SJSA1 (cell line): ENCODE data around the gene HNF1B. TPM values are rescaled to one million over a fixed set of nuclear protein-coding genes. Genes with fewer than 3 reads are reported as not detected.

ENCODE experiments used
- DNase-seq, 2 experiments: peaks; one replicate each; pipeline ENCODE4 v3.0.0-alpha.2; 2015 to 2020; ENCODE audit warnings: low spot score in 2 of 2, low read depth in 1 of 2
- H3K27ac ChIP-seq: fragments of 250-450 bp; sonication (Bioruptor Pico); 2 replicates; pipeline ENCODE4 v1.5.1; 2020; ENCODE audit warnings: mild to moderate bottlenecking, moderate library complexity
- H3K27me3 ChIP-seq: fragments of 250-450 bp; sonication (Bioruptor Pico); replicated peaks from 2 replicates; pipeline ENCODE4 v1.5.1; 2020; ENCODE audit warnings: mild to moderate bottlenecking, moderate library complexity
- H3K36me3 ChIP-seq: fragments of 250-450 bp; sonication (Bioruptor Pico); 2 replicates; pipeline ENCODE4 v1.5.1; 2020; ENCODE audit warnings: mild to moderate bottlenecking
- H3K4me1 ChIP-seq: fragments of 250-450 bp; sonication (Bioruptor Pico); replicated peaks from 2 replicates; pipeline ENCODE4 v1.6.1; 2021; ENCODE audit warnings: mild to moderate bottlenecking
- H3K4me3 ChIP-seq: fragments of 250-450 bp; sonication (Bioruptor Pico); 2 replicates; pipeline ENCODE4 v1.5.1; 2020; ENCODE audit warnings: mild to moderate bottlenecking
- H3K9me3 ChIP-seq: fragments of 250-450 bp; sonication (Bioruptor Pico); replicated peaks from 2 replicates; pipeline ENCODE4 v1.5.1; 2020; ENCODE audit warnings: mild to moderate bottlenecking
- total RNA-seq: library from RNA; depleted of rRNA; stranded (reverse); fragments of >200 nt; shearing (Covaris generic); gene quantifications from 2 replicates; pipeline ENCODE4 v1.2.3, GENCODE V29; 2014

HNF1B gene
- total RNA-seq, 1 experiment from 2014 or later, result not detected

DNA sequence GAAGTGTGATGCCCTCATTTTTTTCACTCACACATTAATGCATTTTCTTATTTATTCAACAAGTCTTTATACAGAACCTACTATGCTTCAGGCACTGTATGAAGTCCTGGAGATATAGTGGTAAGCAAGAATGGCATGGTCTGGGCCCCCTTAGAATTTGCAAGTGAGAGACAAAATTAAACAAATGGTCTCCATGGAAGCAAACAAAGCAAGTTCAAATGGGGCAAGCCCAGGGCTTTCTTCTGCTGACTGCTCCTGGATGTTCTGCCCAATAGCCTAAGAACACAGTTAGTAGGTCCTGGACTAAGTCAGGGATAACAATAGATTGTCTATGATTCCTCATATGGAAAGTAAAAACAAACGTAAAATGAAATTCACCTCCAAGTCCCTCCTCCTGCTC lies 70.3 kb downstream of the HNF1B start:
- DNase-seq, result no peak
- no peaks in the 10 kb centered on the region for H3K36me3 ChIP-seq
- H3K4me1 ChIP-seq, result peaks cover 72% of the 10 kb centered on the region
- H3K4me3 ChIP-seq, result no peak overlapping the region
- no peak overlapping the region; the same call in 1 of the 2 replicates for H3K27ac ChIP-seq
- no peaks in the 10 kb centered on the region for H3K9me3 ChIP-seq
- no peaks in the 10 kb centered on the region for H3K27me3 ChIP-seq

DNA sequence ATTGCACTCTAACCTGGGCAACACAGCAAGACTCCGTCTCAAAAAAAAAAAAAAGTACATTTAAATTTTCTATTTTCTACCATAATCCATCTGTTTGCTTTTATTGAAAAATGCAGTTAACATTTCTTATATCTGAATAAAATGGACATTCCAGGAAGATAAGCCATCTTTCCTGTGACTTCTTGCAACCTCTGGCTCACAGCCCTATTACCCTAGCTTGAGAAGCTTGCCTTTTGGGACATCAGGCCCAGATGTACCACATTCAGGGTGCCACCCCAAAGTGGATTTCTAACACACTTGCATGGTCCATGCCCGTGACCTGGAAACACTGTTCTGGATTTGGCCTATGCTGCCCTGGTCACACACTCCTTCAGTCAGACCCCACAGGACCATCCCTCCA lies 71.5 kb downstream of the HNF1B start:
- no peak overlapping the region for H3K4me3 ChIP-seq
- DNase-seq, result no peak
- H3K27me3 ChIP-seq, result no peaks in the 10 kb centered on the region
- H3K36me3 ChIP-seq, result no peaks in the 10 kb centered on the region
- no peak overlapping the region for H3K27ac ChIP-seq
- peaks cover 72% of the 10 kb centered on the region for H3K4me1 ChIP-seq
- H3K9me3 ChIP-seq, result no peaks in the 10 kb centered on the region

DNA sequence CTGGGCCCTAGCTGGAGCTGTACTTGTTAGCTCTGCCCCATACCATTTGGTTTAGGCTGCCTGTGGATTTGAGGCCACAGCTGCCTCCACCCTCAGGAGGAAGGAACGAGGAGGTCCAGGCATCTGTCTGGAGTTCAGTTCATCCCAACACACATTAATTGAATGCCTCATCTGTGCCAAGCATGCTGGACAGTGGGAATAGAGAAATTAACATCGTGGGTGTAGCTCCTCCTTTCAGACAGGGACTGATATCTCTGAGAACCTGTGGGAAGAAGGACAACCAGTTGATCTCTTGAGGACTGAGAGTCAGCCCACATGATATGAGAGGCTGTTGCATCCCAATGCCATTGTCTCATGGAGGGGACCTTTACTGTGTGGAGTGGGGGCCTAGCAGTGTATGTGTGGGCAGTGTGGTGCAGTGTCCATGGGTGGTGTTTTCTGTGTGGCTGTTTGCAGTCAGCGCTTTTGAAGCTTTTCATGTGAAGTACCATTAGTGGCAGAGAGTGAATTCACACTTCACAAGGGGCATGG lies 72.2 kb downstream of the HNF1B start:
- Histone ChIP-seq H3K9me3 (no peaks in the 10 kb centered on the region), H3K27ac (peak overlapping the region; percentile 79), H3K27me3 (no peaks in the 10 kb centered on the region), H3K4me1 (peaks cover 65% of the 10 kb centered on the region), H3K4me3 (no peak overlapping the region), H3K36me3 (no peaks in the 10 kb centered on the region)
- DNase-seq, result no peak

DNA sequence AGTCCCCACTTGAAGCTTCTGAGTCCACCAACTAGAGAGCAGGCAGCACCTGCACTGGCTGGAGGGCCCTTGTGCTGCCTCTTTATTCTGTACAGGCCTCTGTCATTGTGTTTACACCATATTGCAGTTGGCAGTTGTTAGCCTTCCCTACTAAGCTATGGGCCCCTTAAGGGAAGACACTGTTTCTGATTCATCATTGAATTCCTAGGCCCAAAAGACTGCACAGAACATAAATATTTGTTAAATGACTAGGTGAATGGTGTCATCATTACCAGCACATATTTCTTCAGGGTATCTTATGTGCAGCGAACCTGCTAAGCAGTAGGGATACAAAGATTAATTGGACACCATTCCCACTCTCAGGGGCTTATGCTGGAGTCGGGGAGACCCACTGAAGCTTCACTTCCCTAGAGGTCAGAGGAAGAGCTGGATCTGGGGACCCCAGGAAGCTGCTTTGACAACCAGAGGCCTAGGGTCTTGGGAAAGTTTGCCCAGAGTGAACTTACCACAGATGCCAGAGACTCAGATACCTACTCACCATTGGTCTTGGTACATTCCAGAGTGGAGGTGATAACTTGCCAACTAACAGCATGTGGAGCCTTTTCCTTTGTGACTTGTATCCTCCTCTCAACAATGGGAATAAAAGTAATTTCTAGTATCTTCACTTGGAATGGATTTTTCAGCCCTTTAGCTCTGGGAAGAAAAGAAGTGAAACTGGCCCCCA lies 72.9 kb downstream of the HNF1B start:
- peak; percentile 53 to 82 for DNase-seq

DNA sequence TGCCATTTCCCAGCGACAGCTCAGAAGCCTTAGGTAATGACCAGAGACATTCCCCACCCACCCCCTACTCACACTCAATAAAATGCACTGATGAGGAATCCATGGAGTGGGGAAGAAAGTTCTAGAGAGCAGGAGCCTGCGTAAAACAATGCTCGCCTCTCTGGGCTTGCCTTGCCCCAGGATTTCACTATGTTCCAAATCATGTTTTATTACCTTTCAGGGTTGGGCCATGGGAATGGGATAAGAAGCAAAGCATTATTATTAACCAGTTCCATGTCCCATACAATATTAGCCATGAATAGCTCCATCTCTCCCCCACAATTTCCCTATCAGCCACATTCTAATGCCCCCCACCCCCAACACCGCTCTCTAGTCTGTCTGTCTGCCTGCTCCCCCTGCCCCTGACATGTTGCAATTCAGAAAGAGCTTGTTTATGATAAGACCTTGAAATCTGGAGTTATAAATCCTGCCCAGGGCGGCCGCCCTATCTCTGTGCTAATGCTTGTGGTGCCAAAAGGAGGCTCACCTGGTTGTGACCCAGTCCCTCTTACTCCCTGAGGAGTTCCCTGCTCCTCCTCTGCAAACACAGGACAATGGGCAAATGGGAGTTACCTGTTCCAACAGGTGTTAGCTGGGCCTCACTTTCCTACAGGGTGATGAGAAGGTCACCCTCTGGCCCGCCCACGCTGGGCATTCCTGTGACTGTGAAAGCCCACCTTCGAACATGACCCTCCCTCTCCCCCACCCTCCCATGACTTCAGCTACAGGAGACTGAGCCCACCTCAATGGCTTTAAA lies 73.6 kb downstream of the HNF1B start:
- no peak overlapping the region for H3K4me3 ChIP-seq
- H3K27me3 ChIP-seq, result no peaks in the 10 kb centered on the region

More for the DNA sequence above, 72.9 kb downstream of the HNF1B start:
- Histone ChIP-seq H3K4me1 (peaks cover 59% of the 10 kb centered on the region), H3K9me3 (no peaks in the 10 kb centered on the region), H3K36me3 (no peaks in the 10 kb centered on the region), H3K4me3 (no peak overlapping the region), H3K27ac (peak overlapping the region; percentile 79), H3K27me3 (no peaks in the 10 kb centered on the region)

DNA sequence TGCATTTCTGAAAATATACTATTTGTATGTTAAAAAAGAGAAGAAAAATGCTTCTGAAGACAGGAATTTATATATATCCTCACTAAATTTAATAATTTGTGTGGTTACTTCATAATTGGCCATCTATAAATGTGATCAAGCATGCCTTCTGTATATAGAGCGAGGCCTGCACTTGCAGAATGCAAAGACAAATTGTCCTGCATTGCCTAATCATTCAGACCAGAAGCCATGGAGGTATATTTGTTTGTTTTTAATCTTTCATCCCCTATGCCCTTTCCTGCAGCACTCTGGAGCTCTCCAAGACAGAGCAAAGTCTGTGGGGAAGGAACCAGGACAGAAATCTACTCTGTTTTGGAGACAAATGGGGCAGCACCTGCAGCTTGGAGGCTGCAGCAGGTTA lies 77.8 kb downstream of the HNF1B start:
- no peaks in the 10 kb centered on the region for H3K36me3 ChIP-seq
- H3K4me1 ChIP-seq, result peaks cover 13% of the 10 kb centered on the region
- H3K4me3 ChIP-seq, result no peak overlapping the region
- no peaks in the 10 kb centered on the region for H3K9me3 ChIP-seq
- H3K27me3 ChIP-seq, result no peaks in the 10 kb centered on the region
- no peak overlapping the region for H3K27ac ChIP-seq
- no peak for DNase-seq

More for the DNA sequence above, 73.6 kb downstream of the HNF1B start:
- Histone ChIP-seq H3K4me1 (peaks cover 51% of the 10 kb centered on the region), H3K9me3 (no peaks in the 10 kb centered on the region), H3K36me3 (no peaks in the 10 kb centered on the region), H3K27ac (peak overlapping the region; percentile 79)
- no peak for DNase-seq

DNA sequence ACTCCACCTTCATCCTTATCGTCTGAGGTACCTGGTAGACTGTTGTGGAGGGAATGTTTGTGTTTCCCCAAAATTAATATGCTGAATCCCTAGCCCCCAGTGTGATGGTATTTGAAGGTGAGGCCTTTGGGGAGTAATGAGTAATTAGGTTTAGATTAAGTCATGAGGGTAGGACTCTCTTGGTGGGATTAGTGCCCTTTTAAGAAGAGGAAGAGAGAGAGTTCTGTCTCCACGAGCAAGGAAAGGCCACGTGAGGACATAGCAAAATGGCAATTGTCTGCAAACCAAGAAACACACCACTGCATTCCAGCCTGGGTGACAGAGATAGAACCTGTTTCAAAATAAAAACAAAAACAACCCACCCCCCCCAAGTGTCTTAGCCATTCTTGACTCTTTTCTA lies 80.6 kb downstream of the HNF1B start:
- H3K36me3 ChIP-seq, result no peaks in the 10 kb centered on the region
- H3K4me1 ChIP-seq, result no peaks in the 10 kb centered on the region

DNA sequence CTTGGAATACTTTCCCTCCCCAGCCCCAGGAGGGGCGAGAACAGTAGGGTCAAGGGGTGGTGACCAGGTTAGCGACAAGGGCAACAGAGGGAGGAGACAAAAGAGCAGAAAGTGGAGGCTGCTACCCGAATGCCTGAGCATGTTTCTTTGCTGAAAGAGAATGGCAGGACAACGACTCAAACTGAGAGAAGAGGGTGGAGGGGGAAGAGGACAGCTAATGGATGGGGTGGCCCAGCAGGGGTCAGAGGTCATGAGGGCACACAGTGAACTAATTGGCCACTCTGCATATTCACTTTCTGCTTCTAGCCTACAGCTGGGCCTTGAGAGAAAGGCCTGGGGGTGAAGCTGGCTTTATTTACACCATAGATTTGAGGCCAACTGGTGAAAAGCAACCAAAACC lies 82.5 kb downstream of the HNF1B start:
- no peaks in the 10 kb centered on the region for H3K36me3 ChIP-seq
- H3K27ac ChIP-seq, result no peak overlapping the region
- H3K4me3 ChIP-seq, result no peak overlapping the region
- DNase-seq, result no peak
- H3K9me3 ChIP-seq, result no peaks in the 10 kb centered on the region
- no peaks in the 10 kb centered on the region for H3K27me3 ChIP-seq
- H3K4me1 ChIP-seq, result no peaks in the 10 kb centered on the region

More for the DNA sequence above, 80.6 kb downstream of the HNF1B start:
- DNase-seq, result no peak
- H3K27ac ChIP-seq, result no peak overlapping the region
- H3K4me3 ChIP-seq, result no peak overlapping the region
- H3K9me3 ChIP-seq, result no peaks in the 10 kb centered on the region
- no peaks in the 10 kb centered on the region for H3K27me3 ChIP-seq

DNA sequence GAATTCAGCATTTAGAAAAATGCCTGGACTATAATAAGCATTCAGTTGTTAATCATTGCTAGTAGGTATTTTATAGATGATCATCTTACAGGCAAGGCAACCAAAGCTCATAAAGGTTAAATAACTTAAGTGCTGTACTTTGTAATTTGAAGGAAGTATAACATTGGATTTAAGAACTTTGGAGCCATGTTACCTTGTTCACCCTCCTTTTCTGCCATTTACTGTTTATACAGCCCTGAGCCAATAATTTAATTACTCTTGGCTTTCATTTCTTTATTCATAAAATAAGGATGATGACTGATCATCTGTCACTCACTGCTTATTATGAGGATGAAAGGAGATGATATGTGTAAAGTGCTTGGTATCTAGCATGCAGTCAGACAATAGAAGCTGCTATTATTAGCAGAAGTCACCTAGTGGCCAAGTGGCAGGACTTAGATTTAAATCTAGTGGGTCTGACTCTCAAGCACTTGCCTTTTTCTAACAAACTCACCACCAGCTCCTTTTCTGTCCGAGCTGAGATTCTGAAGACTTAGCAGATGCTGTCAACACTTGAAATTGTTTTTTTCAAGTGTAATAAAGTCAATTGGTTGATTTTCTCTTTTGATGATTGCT lies 83.4 kb downstream of the HNF1B start:
- no peaks in the 10 kb centered on the region for H3K9me3 ChIP-seq

DNA sequence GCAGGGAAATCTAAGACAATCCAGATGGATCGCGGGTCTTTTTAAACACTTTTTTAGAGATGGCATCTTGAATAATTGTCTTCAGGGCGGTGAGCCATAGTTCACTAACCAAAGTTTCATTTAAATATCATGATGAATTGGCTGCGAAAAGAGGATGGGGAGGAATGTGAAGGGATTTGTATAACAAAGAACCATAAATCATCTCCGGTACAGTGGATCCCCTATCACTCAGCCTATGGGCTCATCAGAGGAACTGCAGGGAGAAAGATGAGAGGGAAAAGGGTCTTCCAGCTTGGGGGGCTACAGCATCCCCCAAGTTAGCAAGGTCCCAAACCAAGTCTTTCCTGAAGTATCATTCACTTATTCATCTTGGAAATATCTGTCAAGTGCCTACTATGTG lies 84.9 kb downstream of the HNF1B start:
- DNase-seq, result no peak
- Histone ChIP-seq H3K9me3 (no peaks in the 10 kb centered on the region), H3K27ac (no peak overlapping the region), H3K4me1 (no peaks in the 10 kb centered on the region), H3K4me3 (no peak overlapping the region), H3K27me3 (no peaks in the 10 kb centered on the region), H3K36me3 (no peaks in the 10 kb centered on the region)

More for the DNA sequence above, 83.4 kb downstream of the HNF1B start:
- no peak overlapping the region for H3K27ac ChIP-seq
- no peaks in the 10 kb centered on the region for H3K4me1 ChIP-seq
- H3K4me3 ChIP-seq, result no peak overlapping the region
- no peak for DNase-seq
- H3K27me3 ChIP-seq, result no peaks in the 10 kb centered on the region
- H3K36me3 ChIP-seq, result no peaks in the 10 kb centered on the region

DNA sequence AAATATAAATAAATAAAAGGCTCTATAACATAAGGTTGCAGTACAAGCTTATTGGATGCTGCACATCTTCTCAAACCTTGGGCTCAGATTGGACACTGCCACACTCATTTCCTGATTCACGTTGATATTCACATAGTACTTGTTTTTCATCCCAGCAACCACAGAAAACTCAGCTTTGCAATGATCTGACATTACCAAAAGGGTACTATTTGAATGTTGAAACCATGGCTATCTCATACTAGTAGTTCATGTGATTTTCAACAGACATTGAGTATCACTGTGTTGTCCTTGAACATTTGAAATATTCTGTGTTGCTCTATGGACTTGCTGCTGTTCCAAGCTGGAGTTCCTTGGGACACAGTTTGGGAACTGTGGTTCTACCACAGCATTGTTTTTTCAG lies 87.7 kb downstream of the HNF1B start:
- Histone ChIP-seq H3K27ac (no peak overlapping the region), H3K9me3 (no peaks in the 10 kb centered on the region), H3K27me3 (no peaks in the 10 kb centered on the region), H3K4me1 (no peaks in the 10 kb centered on the region), H3K4me3 (no peak overlapping the region), H3K36me3 (no peaks in the 10 kb centered on the region)
- no peak for DNase-seq

DNA sequence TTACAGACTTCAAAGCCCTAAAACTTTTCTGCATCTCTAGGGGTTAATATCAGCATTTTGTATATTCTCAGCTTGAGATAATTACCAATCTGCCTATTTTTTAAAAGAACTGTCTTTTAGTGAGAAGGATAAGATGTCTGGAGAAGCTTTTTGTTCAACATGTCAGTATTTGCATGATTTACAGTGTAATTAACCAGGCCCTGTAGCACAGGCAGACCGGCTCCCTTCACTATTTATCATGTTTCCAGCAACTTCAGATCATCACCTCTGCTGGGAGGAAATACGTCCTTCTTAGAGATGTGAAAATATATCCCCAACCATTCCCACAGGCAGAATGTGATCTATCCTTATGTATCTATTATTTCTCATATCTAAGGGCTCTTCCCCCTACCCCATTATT lies 93.0 kb downstream of the HNF1B start:
- Histone ChIP-seq H3K36me3 (no peaks in the 10 kb centered on the region), H3K27me3 (no peaks in the 10 kb centered on the region), H3K9me3 (no peaks in the 10 kb centered on the region), H3K4me3 (no peak overlapping the region), H3K27ac (no peak overlapping the region), H3K4me1 (peaks cover 24% of the 10 kb centered on the region)
- no peak for DNase-seq

DNA sequence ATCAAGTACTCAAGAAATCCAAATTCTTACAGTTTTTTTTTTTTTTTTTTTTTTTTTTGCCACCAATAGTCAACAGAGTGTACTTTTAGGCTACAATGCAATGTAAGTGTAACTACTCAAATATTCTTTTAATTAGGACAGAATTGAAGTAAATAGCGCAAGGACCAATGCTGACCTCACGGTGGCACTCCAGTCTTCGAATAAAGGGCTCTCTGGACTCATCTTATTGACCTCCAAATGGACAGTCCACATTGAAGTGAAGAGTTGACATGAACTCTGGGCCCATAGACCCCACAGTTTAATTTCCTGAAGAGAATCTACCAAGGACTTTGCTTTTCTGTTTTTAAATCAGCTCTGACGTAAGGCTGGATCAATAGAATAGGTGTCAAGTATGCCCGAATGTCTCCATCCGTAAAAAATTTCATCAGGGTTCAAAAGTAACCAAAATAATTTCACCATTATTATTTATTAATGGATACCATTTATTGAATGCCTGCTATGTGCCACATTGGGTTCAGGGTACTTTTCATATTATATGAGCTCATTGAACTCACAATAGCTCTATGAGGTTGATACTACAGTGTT lies 94.3 kb downstream of the HNF1B start:
- Histone ChIP-seq H3K27me3 (no peaks in the 10 kb centered on the region), H3K4me3 (no peak overlapping the region), H3K4me1 (peaks cover 24% of the 10 kb centered on the region), H3K9me3 (no peaks in the 10 kb centered on the region), H3K27ac (no peak overlapping the region), H3K36me3 (no peaks in the 10 kb centered on the region)
- DNase-seq, result peak in 1 of 2 experiments; percentile 30
